Measurements from ENCODE around the gene DCAF7.

DCAF7 gene

DNA sequence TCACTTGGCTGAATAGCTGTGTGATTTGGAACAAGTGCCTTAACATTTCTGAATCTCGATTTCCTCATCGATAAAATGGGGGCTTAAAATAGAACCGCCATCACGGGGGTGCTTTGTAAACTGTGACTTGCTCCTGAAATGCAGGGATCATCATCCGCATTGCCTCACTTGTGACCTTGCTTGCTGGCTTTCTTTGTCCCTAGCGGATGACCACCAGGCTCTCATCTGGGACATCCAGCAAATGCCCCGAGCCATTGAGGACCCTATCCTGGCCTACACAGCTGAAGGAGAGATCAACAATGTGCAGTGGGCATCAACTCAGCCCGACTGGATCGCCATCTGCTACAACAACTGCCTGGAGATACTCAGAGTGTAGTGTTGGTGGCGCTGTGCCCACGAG lies 38.5 kb downstream of the DCAF7 start:
- no peak for DNase-seq (ENCODE audit: low read depth, low spot score)

DNA sequence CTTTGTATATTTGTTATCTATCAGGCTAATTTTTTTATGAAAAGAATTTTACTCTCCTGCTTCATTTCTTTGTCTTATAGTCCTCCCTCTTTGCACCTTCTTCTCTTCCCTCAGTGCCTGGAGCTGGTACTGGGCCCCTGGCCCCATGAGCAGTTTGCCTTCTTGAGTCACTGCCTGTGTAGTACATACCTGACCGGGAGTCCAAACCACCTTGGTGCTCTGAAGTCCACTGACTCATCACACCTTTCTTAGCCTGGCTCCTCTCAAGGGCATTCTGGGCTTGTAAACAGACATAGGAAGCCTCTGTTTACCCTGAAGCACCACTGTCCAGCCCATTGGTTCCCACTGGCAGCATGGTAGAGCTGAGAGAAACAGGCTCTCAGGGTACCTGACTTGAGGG lies 39.4 kb downstream of the DCAF7 start:
- DNase-seq (ENCODE audit: low read depth, low spot score) = no peak

DNA sequence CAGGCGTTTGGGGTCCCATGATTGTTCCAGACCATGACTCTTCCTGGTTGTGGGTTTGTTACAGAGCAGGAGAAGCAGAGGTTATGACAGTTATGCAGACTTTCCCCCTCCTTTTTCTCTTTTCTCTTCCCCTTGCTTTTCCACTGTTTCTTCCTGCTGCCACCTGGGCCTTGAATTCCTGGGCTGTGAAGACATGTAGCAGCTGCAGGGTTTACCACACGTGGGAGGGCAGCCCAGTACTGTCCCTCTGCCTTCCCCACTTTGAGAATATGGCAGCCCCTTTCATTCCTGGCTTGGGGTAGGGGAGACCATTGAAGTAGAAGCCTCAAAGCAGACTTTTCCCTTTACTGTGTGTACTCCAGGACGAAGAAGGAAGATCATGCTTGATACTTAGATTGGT lies 42.5 kb downstream of the DCAF7 start:
- DNase-seq (ENCODE audit: low read depth, low spot score) = no peak

DNA sequence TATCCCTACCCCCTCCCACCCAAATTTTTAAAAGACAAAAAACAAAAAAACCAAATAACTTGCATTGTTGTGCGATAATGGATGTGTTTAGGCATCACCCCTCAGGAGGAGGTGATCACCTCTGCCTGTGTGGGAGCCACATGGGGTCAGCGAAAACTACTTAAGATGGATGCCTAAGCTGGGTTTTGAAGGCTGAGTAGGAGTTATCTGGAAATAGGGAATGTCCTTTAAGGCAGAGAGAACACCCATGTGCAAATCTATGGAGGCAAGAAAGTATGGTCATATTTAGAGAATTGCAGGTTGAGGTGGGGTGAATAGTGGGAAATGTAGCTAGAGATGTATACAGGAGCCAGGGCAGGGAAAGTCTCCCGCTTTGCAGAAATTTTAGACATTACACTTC lies 44.9 kb downstream of the DCAF7 start:
- no peak for DNase-seq (ENCODE audit: low read depth, low spot score)

DNA sequence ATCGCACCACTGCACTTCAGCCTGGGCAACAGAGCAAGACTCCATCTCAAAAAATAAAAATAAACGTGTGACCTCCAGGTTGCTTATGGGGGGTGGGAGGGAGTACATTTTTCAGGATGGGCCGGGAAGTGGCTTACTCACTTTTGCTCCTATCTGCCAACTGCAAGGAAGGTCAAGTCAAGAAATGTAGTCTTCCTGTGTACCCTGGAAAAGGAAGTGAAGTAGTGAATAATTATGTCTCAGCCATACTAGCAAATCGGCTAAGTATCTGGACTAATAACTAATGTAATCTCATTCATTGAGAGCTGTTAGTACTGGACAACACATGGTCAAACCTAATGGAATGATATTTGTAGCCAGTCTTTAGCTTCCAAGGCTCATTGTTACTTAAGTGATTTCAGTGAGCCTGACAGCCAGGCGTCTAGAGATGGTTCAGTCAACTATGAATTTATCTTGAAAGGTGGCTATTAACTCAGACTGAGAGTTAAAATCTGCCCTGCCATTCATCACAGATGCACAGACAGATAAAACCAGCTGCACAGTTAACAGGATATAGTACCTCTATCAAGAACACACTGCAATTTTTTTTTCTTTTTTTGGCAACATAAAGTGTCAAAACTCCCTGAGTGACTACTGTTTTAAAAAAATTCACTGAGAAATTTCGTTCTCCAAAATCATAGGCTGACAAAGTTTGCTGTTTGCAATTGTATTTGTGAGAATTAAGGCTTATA lies 46.7 kb downstream of the DCAF7 start:
- DNase-seq (ENCODE audit: low read depth, low spot score) = no peak

DNA sequence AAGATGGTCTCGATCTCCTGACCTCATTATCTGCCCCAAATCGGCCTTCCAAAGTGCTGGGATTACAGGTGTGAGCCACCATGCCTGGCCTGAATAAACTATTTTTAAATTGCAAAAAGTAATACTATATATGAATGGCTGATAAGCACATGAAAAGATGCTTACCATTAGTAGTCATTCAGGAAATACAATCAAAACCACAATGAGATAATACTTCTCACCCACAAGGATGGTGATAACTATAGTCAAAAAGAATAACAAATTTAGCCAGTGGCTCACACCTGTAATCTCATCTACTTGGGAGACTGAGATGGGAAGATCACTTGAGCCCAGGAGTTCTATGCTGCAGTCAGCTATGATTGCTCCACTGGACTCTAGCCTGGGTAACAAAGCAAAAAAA lies 48.0 kb downstream of the DCAF7 start:
- DNase-seq (ENCODE audit: low read depth, low spot score) = no peak

DNA sequence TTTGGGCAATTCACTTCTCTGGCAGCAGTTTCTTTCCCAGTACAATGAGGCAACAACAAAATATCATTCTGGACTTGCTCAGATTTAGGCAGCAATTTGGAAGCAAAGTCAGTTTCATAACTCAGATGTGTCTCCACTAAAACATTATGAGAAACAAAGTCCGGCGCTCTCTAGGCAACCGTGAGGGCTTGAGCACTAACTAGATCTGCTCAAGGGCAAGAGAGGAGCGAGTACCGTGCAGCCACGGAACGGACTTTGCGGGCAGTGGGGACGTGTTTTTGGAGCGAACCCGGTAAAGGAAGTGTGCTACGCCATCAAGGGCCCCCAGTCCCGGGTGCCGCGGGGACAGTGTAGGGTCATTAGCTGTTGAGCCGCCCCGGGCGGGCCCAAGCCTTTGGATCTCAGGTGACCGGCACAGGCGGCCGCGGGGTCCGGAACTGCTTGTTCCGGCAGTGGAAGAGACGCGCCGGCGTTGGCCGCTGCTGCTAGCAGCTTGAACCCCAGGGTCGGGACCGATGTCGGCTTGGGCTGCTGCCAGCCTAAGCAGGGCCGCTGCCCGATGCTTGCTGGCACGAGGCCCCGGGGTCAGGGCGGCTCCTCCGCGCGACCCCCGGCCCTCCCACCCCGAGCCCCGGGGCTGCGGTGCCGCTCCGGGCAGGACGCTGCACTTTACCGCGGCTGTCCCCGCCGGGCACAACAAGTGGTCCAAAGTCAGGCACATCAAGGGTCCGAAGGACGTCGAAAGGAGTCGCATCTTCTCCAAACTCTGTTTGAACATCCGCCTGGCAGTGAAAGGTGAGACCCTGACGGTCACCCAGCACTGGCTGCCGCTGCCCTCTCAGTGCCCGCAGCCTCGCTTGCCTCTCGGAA lies 50.5 kb downstream of the DCAF7 start, which contains the start of gene TACO1:
TSS of gene TACO1 (plus strand) at position 327 of the 870 bp plus-strand sequence. CDS start at position 516, 189 bp downstream.
- DNase-seq (ENCODE audit: low read depth, low spot score) = peak; percentile 50

DNA sequence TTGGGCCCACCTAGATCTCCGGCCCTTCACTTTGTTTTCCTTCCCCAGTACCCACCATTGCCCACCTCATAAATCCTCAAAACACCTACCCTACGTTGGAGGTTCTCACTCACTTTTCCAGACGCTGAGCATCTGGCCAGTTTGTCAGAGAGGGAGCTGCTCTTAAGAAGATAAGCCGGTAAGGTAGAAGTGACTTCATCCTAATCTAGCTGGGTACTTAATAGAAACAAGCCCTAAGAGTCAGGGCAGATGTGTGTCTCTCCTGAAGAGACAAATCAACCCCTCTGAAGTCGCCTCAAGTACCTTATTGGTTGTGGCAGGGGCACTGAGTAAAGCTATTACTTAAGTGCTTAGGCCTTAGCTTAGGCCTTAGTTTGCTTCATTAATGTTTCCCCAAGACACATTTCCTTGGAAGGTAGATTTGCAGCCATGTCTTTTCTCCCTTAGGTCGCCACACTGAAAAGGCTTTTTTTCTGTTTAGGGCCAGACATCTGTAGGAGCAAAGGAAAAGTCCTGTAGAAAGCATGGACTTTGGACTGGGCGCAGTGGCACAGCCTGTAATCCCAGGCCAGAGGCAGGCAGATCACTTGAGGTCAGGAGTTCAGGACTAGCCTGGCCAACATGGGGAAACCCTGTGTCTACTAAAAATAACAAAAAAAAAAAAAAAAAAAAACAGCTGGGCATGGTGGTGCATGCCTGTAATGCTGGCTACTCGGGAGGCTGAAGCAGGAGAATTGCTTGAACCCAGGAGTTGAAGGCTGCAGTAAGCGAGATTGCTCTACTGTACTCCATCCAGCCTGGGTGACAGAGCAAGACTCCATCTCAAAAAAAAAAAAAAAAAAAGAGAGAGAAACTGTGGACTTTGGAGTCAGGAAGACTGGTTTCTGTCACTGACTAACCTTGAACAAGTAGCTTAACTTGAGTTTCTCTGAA lies 51.4 kb downstream of the DCAF7 start:
- DNase-seq (ENCODE audit: low read depth, low spot score) = no peak

DNA sequence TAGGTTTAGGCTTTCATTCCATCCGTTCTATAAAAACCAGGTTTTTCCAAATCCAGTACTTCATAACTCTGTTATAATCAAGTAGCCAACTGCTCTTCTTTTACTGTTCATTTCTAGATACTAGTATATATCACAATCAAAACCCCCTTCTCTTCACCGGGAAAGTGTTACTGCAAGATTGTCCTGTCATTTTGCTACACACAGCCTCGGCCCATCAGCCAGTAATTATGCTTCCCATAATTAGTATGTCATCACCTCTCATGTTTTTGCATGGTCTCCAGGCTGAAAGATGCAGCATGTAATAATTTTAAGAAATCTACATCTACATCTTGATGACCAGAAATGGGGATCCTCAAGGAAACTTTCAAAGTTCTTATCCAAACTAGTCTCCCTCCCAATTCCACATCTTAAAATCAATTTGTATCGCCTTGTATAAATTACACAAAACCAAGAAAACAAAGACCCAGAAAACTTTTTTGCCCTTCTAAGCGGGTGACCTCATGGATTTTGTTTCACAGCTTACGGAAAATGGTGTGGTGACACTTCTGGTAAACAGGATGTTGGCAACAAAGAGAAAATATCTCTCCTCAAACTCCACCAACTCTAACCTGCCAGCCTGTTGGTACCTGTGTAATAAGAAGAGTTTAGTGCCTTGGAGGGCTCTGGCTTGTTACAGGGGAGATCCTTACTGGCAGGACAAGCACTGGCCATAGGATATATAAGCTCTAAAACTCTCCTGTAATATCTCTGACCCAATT lies 59.7 kb downstream of the DCAF7 start:
- no peak for DNase-seq (ENCODE audit: low read depth, low spot score)

DNA sequence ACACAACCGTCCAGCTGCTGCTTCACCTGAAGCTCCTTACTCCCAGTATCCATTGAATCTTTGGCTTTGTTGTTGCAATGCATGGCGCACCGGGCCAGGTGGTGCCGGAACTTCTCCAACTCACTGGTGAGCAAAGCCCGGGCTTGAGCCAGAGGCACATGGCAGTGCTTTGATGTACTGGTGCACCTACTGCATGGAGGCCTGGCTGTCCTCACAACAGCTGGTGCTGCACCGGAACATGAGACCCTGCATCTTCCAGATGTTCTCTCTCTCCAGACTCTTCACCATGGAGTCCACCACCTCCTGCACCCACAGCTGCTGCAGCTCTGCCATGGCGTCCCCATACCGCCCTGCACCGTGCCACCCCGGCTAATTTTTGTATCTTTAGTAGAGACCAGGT lies 60.6 kb downstream of the DCAF7 start:
- no peak for DNase-seq (ENCODE audit: low read depth, low spot score)

DNA sequence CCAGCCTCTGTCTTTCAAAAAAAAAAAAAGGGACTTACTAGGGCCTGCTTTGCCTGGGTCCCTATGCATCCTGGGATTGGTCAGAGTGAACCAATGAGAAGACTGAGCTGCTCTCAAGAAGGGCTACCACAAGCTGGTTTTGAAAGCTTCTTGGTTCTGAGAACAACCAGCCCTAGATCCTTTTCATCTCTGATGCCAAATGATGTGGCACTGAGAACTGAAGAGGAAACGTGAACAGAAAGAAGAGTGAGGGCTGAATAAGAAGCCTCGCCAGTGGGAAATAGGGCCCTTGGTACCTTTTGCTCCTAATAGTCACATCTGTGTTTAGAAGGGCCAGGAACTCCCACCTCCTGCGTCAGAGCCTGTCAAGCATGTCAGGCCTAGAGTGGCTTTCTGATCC lies 61.1 kb downstream of the DCAF7 start:
- no peak for DNase-seq (ENCODE audit: low read depth, low spot score)

DNA sequence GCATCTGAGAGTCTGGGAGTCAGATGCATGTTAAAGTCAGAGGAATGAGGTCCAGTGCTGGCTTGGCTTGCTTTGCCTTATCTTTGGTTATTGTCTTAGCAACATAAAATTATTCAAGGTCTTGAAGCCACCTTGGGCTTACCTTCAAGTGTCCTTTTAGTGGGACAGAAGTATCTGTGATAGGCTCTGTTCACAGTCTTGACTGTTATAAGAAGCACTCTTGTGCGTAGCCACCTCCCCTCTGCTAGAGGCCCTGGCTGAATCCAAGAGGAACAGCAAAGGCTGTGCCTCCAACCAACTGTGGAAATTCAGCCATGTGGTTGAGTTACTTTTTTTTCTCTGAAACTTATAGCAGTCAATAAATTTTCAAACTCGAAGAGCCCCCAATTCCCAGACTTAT lies 63.4 kb downstream of the DCAF7 start:
- DNase-seq (ENCODE audit: low read depth, low spot score) = no peak

DNA sequence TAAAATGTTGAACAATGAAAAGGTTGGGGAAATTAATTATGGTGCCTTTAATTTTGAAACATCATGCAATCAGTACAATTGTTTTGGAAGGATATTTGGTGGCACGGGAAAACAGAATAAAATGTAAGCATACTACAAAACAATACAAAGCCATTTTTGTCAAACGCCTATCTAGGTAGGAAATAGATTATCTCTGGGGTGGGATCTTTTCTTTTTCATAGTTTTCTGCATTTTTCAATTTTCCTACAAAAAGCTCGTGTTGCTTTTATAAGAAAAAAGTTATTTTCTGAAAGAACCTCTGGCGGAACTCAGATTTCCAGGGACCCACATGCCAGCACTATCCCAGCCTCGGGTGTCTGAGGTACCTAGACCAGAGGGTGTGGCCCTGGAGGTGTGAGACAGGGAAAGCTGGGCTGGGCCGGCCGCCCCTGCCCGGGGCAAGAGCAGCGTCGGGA lies 71.0 kb downstream of the DCAF7 start:
- no peak for DNase-seq (ENCODE audit: low read depth, low spot score)

DNA sequence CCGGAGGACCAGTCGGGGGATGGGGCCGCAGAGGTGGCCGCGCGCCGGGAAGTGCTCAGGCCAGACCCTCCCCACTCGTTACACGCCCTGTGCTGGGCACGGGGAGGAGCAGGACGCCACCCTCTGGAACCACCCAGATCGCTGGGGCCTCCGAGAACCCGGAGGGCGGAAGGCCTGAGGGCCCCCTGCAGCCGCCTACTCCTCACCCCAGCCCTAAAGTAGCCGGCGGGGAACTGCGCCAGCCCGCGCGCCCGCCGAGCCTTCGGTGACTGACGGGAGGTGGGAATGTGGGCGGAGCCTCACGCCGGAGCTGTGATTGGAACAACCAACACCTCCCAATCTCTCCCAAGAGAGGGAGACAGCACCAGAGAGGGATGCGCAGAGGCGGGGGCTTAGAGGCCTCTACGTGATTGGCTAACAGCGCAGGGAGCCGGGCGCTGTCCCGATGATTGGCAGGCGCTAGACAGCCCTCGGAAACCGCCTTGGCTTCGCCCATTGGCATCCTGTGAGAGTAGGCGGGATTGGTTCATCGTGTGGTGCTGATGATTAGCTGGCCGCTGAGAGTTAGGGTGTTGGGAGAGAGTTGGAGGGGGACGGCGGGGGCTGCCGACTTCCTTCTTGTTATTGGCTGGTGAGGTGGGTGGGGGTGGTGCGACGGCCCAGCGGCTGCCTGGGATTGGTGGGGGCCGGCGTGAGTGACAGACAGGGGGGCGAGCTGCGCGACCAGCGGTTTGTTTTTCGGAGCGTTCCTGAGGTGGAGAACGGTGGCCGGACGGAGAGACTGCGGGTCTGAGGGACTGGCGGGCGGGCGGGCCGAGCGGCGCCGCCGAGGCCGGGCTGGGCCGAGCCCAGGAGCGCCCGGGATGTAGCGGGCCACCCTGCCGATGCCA lies 71.7 kb downstream of the DCAF7 start, which contains the start of gene MAP3K3:
TSS of gene MAP3K3 (plus strand) at position 734 of the 890 bp plus-strand sequence. CDS start 343 bp downstream, outside the sequence.
- DNase-seq (ENCODE audit: low read depth, low spot score) = peak; percentile 100

DNA sequence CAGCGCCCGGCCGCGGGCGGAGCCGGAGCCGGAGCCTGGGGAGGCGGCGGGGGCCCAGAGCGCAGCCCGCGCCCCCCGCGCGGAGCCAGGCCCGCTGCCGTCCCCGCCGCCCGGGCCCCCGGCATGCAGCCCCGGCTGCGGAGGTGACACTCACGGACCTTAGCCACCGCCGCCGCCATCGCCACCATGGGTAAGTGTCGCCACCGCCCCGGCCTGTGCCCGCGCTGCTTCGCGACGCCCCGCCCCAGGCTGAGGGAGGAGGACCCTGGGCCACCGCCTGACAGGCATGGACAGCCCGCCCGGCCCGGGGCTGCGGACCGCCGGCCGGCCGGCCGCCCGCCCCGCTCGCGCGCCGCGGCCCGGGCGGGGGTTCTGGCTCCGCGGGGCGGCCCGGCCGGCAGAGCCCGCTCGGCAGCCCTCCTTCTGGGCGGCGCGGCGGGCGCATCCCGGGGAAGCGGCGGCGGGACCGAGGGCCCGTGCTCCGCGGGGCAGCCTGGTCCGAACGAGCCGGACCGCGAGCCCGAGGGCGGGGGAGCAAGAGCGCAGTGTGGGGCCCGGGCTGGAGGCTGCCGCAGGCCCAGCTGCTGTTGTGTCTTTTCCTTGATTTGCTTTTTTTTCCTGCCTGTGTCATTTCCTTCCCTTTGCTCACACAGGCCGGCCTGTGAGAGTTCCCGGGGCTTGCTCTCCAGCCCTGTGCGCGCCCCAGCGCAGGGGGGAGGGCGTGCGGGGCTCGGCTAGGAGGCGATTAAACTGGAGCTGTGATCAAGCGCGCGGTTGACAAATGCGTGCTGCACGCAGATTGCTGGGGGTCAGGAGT lies 72.5 kb downstream of the DCAF7 start:
- DNase-seq (ENCODE audit: low read depth, low spot score) = no peak

DNA sequence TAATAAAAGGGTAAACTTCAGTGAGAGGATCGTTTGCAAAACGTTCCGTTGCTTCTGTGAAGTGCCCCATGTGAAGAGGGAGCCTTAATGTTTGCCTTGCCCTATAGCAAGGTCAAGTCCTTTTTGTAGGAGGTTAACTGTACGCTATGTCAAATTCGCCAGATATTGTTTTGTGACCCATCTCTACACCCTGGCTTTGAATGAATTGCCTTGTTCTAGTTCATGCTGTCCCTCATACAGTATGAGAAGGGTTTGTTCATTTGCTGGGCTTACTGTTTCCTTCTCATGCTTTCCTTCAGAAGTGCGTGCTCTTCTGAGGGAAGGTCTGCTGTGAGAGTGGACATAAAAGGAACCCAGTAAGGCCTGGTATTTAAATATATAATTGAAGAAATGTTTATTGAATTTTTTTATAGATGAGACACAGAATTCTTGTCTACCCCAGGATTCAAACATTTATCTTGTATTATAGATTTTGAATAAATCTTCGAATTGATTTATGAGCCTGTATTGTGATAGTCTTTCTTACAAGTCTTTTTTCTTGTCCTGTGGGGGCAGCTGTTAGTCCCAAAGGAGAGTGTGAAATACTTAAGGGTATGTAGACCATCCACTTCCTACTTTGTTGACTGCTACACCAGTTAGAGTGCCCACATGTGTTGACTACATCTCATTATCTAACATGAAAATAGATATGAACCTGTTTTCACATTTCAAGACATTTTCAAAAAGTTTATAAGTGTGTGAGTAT lies 73.7 kb downstream of the DCAF7 start:
- DNase-seq (ENCODE audit: low read depth, low spot score) = no peak

DNA sequence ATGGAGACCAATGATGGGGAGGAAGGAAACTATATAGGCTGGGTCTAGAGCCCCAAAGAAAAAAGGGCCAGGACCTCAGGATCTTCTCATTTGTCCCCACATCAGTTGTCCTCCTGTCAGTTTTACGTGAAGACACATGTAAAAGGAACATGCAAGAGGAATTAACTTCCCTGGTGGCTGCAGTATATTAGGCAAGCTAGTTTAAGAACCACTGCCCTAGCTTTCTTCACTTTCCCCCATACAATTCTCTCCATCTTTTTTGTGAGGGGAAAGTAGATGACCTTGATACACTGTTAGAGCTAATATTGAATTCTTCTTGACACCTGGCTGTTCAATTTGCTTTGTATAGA lies 74.2 kb downstream of the DCAF7 start:
- DNase-seq (ENCODE audit: low read depth, low spot score) = no peak

DNA sequence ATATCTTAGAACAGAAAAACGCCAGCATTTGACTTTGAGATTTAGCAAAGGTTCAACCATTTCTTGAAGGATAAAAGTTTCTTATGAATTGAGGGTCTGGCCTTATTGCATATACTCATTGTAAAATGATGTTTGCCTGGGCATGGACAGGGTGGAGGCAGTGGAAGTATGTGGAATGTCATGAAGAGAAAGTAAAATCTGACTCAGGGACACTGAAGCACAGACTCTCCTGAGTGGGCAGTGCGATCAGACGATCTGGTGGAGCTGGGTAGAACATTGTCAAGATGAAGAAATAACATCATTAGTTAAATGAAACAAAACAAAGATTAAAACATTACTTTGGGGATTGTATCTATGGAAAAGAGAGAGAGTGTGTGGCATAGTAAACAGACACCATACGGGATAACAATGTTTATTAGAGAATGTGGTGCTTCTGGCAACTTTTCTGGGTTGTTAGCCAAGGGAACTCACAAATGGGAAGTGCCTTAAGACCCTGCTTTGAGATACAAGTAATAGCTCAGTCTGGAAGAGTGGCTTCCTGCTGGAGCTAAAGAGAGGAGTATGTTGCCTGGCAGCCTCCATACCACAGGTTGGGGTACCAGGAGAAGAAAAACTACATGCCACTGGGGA lies 76.4 kb downstream of the DCAF7 start:
- DNase-seq (ENCODE audit: low read depth, low spot score) = no peak
